B cell (primary cell): ENCODE data around the gene ITPR1. TPM values are rescaled to one million over a fixed set of nuclear protein-coding genes. Genes with fewer than 3 reads are reported as not detected.
A peak's percentile ranks its signal among the peaks of the same experiment; 100 is the strongest.

Experiments used
- ATAC-seq: fragments of 200-7000 bp; cut with Tn5 transposase; one replicate; pipeline ENCODE4 v1.10.0; 2021; ENCODE audit warnings: low read depth, mild to moderate bottlenecking, moderate number of reproducible peaks, moderate library complexity
- CTCF ChIA-PET: fragments of 350-600 bp; sonication (Branson Sonifier 250); formaldehyde crosslinking; loops from one replicate; lab custom pipeline; 2021; ENCODE audit warnings: antibody characterized with exemption, inconsistent platforms; lab: Charles Lee
- POLR2A ChIA-PET: fragments of 350-600 bp; sonication (Branson Sonifier 250); formaldehyde crosslinking; loops from one replicate; lab custom pipeline; 2021; ENCODE audit warnings: antibody characterized with exemption; lab: Charles Lee
- DNase-seq: peaks from one replicate; pipeline ENCODE4 v3.0.0; 2013
- H2AFZ ChIP-seq: 2 replicates; pipeline ENCODE4 v1.6.1; 2012; ENCODE audit warnings: mild to moderate bottlenecking, low read depth, low read length; ENCODE audit not compliant: insufficient read depth, poor library complexity, severe bottlenecking
- H3K27ac ChIP-seq, 2 donors: 1 replicate in 1 of 2; 2 replicates in 1 of 2; pipeline ENCODE4 v1.5.1; 2012 to 2013; ENCODE audit warnings: low read length in 2 of 2, mild to moderate bottlenecking in 2 of 2, moderate library complexity in 1 of 2
- H3K27me3 ChIP-seq, 4 experiments: fragments of 200-600 bp in 1 of 4; sonication (generic) in 1 of 4; replicated peaks in 1 of 4; 1 replicate in 2 of 4; 2 replicates in 2 of 4; pipeline versions ENCODE4 v1.6.1 to v1.7.0; 2013 to 2016; ENCODE audit warnings: low read length in 3 of 4, mild to moderate bottlenecking in 2 of 4, mixed read lengths in 1 of 4, moderate library complexity in 1 of 4; ENCODE audit not compliant: insufficient read depth in 4 of 4, control insufficient read depth in 3 of 4; ENCODE audit errors: control extremely low read depth in 1 of 4
- H3K36me3 ChIP-seq, 2 experiments: replicated peaks in 1 of 2; 1 replicate in 1 of 2; 2 replicates in 1 of 2; pipeline versions ENCODE4 v1.6.1 to v1.7.1; 2013; ENCODE audit warnings: low read length in 1 of 2; ENCODE audit not compliant: insufficient read depth in 2 of 2, control insufficient read depth in 1 of 2; ENCODE audit errors: control extremely low read depth in 1 of 2, extremely low read depth in 1 of 2
- H3K4me1 ChIP-seq, 2 donors: fragments of 200-600 bp in 1 of 2; sonication (generic) in 1 of 2; 1 replicate in 1 of 2; 2 replicates in 1 of 2; pipeline versions ENCODE4 v1.5.1 to v1.6.1; 2013 to 2017; ENCODE audit warnings: low read length in 2 of 2; ENCODE audit not compliant: control insufficient read depth in 2 of 2, insufficient read depth in 2 of 2
- H3K4me2 ChIP-seq: replicated peaks from 2 replicates; pipeline ENCODE3; 2012; ENCODE audit warnings: mild to moderate bottlenecking, low read depth, low read length; ENCODE audit not compliant: poor library complexity, severe bottlenecking
- H3K4me3 ChIP-seq, 5 experiments: fragments of 200-600 bp in 1 of 5; sonication (generic) in 1 of 5; 1 replicate in 3 of 5; 2 replicates in 2 of 5; pipeline versions ENCODE4 v1.5.1 to v1.7.0; 2011 to 2016; ENCODE audit warnings: low read length in 4 of 5, mild to moderate bottlenecking in 4 of 5, low read depth in 2 of 5, control low read depth in 1 of 5, moderate library complexity in 1 of 5; ENCODE audit not compliant: insufficient read depth in 1 of 5; ENCODE audit errors: control extremely low read depth in 1 of 5, extremely low read depth in 1 of 5
- H3K79me2 ChIP-seq: fragments of 200-600 bp; sonication (generic); one replicate; pipeline ENCODE4 v1.6.0; 2016; ENCODE audit warnings: low read length; ENCODE audit not compliant: control insufficient read depth, insufficient read depth
- H3K9ac ChIP-seq: fragments of 200-600 bp; sonication (generic); 2 replicates; pipeline ENCODE4 v1.6.1; 2017; ENCODE audit warnings: mild to moderate bottlenecking, low read length, moderate library complexity
- H3K9me3 ChIP-seq, 3 donors: one replicate each; pipeline versions ENCODE4 v1.6.1 to v1.7.1; 2013; ENCODE audit warnings: low read length in 2 of 3; ENCODE audit not compliant: control insufficient read depth in 2 of 3, insufficient read depth in 1 of 3; ENCODE audit errors: control extremely low read depth in 1 of 3
- H4K20me1 ChIP-seq: 2 replicates; pipeline ENCODE4 v1.6.0; 2012; ENCODE audit warnings: mild to moderate bottlenecking, low read length; ENCODE audit not compliant: insufficient read depth, control insufficient read depth, poor library complexity, severe bottlenecking
- H3K27ac Mint-ChIP-seq: one replicate; pipeline ENCODE4 v1.8.0; 2021; ENCODE audit warnings: mixed read lengths
- H3K27me3 Mint-ChIP-seq: one replicate; pipeline ENCODE4 v1.8.0; 2021; ENCODE audit warnings: mixed read lengths
- H3K4me1 Mint-ChIP-seq: one replicate; pipeline ENCODE4 v1.8.0; 2021; ENCODE audit warnings: mixed read lengths
- H3K4me3 Mint-ChIP-seq: one replicate; pipeline ENCODE4 v1.8.0; 2021; ENCODE audit warnings: mixed read lengths
- H3K9me3 Mint-ChIP-seq: one replicate; pipeline ENCODE4 v1.8.0; 2022; ENCODE audit warnings: mixed read lengths; ENCODE audit not compliant: insufficient read depth
- EZH2 ChIP-seq: IDR thresholded peaks from 2 replicates; pipeline ENCODE4 v1.6.1; 2012; ENCODE audit warnings: borderline replicate concordance, low read depth, mild to moderate bottlenecking, moderate library complexity, low read length; ENCODE audit not compliant: insufficient read depth, poor library complexity, severe bottlenecking
- WGBS: methylation state at CpG from one replicate; pipeline ENCODE4 v1.1.5; 2013; ENCODE audit warnings: missing lambda C conversion rate; ENCODE audit not compliant: insufficient coverage; 5-methylcytosine and 5-hydroxymethylcytosine counted together
- intact Hi-C: fragments of 100-400 bp; cut with micrococcal nuclease; formaldehyde crosslinking; loops from one replicate; pipeline ENCODE4 v1.10.0; 2022
- polyA plus RNA-seq: library from polyadenylated mRNA; depleted of rRNA; stranded (reverse); fragments of >200 nt; gene quantifications from 2 replicates; pipeline ENCODE4 v1.2.3, GENCODE V29; 2012
- total RNA-seq, 2 donors: library from RNA; stranded (reverse); fragments of 120-200 nt in 1 of 2; gene quantifications; 1 replicate in 1 of 2; 2 replicates in 1 of 2; pipeline versions ENCODE4 v1.2.3 to v1.2.4, GENCODE V29; 2013 to 2022
- TF ChIP-seq, protein P1 (sequence below): fragments of 200-600 bp; IDR thresholded peaks from one replicate; pipeline ENCODE4 v1.8.0; 2022; ENCODE audit warnings: antibody characterized with exemption, mild to moderate bottlenecking

ITPR1 gene
- total and polyA plus RNA-seq, 2 donors (not counting 1 experiment from before 2014, with no cell fraction given): 64.0 to 332 TPM

DNA sequence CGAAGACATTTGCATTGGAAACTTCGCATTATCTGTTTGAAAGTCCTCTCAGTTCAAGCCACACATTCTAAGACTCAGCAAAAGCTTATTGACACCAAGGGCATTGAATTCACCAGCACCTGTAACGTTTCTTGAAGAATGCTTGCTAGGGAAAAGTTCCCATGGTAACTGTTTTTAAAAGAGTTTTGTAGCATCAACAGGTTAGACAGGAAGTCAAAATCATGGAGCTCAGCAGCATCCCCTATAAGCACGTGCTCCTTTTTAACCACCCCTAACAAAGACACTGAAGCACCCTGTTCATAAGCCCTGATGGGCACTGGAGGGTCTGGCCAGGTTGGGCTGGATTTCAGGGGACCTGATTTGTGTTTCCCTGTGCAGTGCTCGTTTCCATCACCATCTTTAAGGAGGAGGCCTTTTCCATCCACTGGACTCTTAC lies 256.4 kb downstream of the ITPR1 start:
- ChIA-PET POLR2A (no interaction called here), CTCF (interaction anchor here (1.5 kb wide), 1 partner anchor 38 kb away, joined by 3 read pairs; no protein-coding TSS in a partner anchor)
- H2AFZ ChIP-seq: no peak overlapping the region
- Mint-ChIP-seq H3K9me3 (no peaks in the 10 kb centered on the region), H3K27ac (no peak overlapping the region), H3K27me3 (no peaks in the 10 kb centered on the region), H3K4me3 (no peak overlapping the region), H3K4me1 (peaks cover 27% of the 10 kb centered on the region)
- intact Hi-C loops: no loop called here
- peaks cover 0 to 76% of the 10 kb centered on the region in 2 experiments for H3K36me3 ChIP-seq
- no peaks in the 10 kb centered on the region for H3K27me3 ChIP-seq
- no peak overlapping the region for H3K9ac ChIP-seq
- no peak overlapping the region for H3K4me2 ChIP-seq
- peaks cover 33% of the 10 kb centered on the region for H3K79me2 ChIP-seq
- 95% methylated on average over 4 of the region's 5 CpGs for WGBS
- H3K9me3 ChIP-seq: no peaks in the 10 kb centered on the region
- DNase-seq (no peak), ATAC-seq (no peak)
- peaks cover 0 to 16% of the 10 kb centered on the region in 2 donors for H3K4me1 ChIP-seq
- no peak overlapping the region for H3K27ac ChIP-seq
- no peak overlapping the region for H3K4me3 ChIP-seq
- TF ChIP-seq EZH2: no peak
- TF ChIP-seq, protein P1, sequence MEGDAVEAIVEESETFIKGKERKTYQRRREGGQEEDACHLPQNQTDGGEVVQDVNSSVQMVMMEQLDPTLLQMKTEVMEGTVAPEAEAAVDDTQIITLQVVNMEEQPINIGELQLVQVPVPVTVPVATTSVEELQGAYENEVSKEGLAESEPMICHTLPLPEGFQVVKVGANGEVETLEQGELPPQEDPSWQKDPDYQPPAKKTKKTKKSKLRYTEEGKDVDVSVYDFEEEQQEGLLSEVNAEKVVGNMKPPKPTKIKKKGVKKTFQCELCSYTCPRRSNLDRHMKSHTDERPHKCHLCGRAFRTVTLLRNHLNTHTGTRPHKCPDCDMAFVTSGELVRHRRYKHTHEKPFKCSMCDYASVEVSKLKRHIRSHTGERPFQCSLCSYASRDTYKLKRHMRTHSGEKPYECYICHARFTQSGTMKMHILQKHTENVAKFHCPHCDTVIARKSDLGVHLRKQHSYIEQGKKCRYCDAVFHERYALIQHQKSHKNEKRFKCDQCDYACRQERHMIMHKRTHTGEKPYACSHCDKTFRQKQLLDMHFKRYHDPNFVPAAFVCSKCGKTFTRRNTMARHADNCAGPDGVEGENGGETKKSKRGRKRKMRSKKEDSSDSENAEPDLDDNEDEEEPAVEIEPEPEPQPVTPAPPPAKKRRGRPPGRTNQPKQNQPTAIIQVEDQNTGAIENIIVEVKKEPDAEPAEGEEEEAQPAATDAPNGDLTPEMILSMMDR: no peak
- H4K20me1 ChIP-seq: peaks cover 68% of the 10 kb centered on the region

DNA sequence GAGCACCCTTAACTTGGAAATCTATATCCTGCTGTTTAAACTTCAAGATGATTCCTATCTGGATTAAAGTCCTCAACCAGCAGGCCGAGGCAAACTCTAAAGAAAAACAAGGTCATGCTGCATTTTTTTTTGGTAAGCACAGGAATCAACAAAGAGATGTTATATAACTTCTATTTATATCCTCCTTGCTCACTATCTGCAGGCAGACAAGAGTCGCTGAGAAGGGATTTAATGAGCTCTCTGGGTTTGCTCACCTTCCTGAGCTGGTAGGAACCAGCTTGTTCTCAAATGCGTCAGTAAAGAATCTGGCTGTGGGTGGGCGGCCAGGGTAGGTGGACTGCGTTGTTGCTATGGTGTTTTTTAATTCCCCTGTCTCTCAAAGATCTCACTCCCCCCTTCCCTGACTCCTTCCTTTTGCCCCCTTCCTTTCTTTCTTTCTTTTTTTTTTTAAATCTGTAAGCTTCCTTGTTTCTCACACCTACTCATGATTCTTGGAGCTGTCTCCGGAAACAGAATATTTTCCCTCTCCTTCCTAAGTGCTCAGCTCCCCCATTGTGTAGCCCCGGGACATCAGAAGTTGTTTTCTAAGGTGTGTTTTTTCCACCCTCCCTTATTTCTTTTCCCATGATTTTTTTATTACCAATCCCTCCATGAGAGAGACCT lies 257.3 kb downstream of the ITPR1 start:
- H3K27ac ChIP-seq: peak overlapping the region in 1 of 2 donors; percentile 19
- H3K27me3 Mint-ChIP-seq: no peaks in the 10 kb centered on the region
- peaks cover 66% of the 10 kb centered on the region for H4K20me1 ChIP-seq
- TF ChIP-seq EZH2: no peak
- TF ChIP-seq, protein P1: no peak
- H3K4me3 ChIP-seq: no peak overlapping the region
- H3K27me3 ChIP-seq: no peaks in the 10 kb centered on the region
- CTCF ChIA-PET: interaction anchor here (0.7 to 2.5 kb wide), 2 partner anchors 39 to 80 kb away, joined by 4 to 13 read pairs; no protein-coding TSS in a partner anchor
- no peak overlapping the region for H3K4me2 ChIP-seq
- no CpG with 5 or more reads among the region's 7 CpGs for WGBS
- DNase-seq (no peak), ATAC-seq (no peak)
- peaks cover 27% of the 10 kb centered on the region for H3K4me1 Mint-ChIP-seq
- H2AFZ ChIP-seq: no peak overlapping the region
- no peak overlapping the region for H3K9ac ChIP-seq
- intact Hi-C loops: no loop called here
- no peaks in the 10 kb centered on the region for H3K9me3 ChIP-seq
- POLR2A ChIA-PET: interaction anchor here (0.6 kb wide), 1 partner anchor 306 kb away, joined by 4 read pairs; no protein-coding TSS in a partner anchor
- peaks cover 0 to 16% of the 10 kb centered on the region in 2 donors for H3K4me1 ChIP-seq
- H3K36me3 ChIP-seq: peaks cover 0 to 74% of the 10 kb centered on the region in 2 experiments
- no peak overlapping the region for H3K4me3 Mint-ChIP-seq
- peaks cover 33% of the 10 kb centered on the region for H3K79me2 ChIP-seq
- peak overlapping the region; percentile 48 for H3K27ac Mint-ChIP-seq
- H3K9me3 Mint-ChIP-seq: no peaks in the 10 kb centered on the region
